Spinal cord (tissue), 10 donors: ENCODE results near the gene RRP36. TPM values are rescaled to one million over a fixed set of nuclear protein-coding genes. Genes with fewer than 3 reads are reported as not detected.

Source experiments
- DNase-seq, 6 donors: peaks; one replicate each; pipeline versions ENCODE4 v3.0.0 to v3.0.0-alpha.2; 2013 to 2015; ENCODE audit warnings: low spot score in 6 of 6, low read depth in 4 of 6
- H3K27ac ChIP-seq: one replicate; pipeline ENCODE4 v1.5.1; 2013; ENCODE audit warnings: low read depth, low read length, control low read depth
- H3K27me3 ChIP-seq: one replicate; pipeline ENCODE4 v1.6.1; 2013; ENCODE audit warnings: low read length; ENCODE audit not compliant: control insufficient read depth, insufficient read depth
- H3K36me3 ChIP-seq: one replicate; pipeline ENCODE4 v1.6.1; 2013; ENCODE audit warnings: low read length; ENCODE audit not compliant: control insufficient read depth, insufficient read depth
- H3K4me1 ChIP-seq: one replicate; pipeline ENCODE4 v1.6.1; 2013; ENCODE audit warnings: low read length; ENCODE audit not compliant: control insufficient read depth, insufficient read depth
- H3K4me3 ChIP-seq: one replicate; pipeline ENCODE4 v1.5.1; 2013; ENCODE audit warnings: low read depth, low read length, control low read depth
- H3K9me3 ChIP-seq: one replicate; pipeline ENCODE4 v1.6.1; 2013; ENCODE audit warnings: low read length; ENCODE audit not compliant: control insufficient read depth, insufficient read depth
- WGBS: methylation state at CpG from one replicate; pipeline ENCODE4 v1.1.5; 2013; ENCODE audit warnings: missing lambda C conversion rate; ENCODE audit not compliant: insufficient coverage; 5-methylcytosine and 5-hydroxymethylcytosine counted together
- polyA plus RNA-seq, 2 donors: library from polyadenylated mRNA; unstranded; fragments of 120-200 nt; gene quantifications; one replicate each; pipeline ENCODE4 v1.2.1, GENCODE V29; 2013; ENCODE audit not compliant: insufficient read length in 2 of 2
- total RNA-seq, 2 donors: library from RNA; depleted of rRNA in 1 of 2; stranded (reverse); fragments of 120-200 nt in 1 of 2; fragments of >200 nt in 1 of 2; gene quantifications; one replicate each; pipeline versions ENCODE4 v1.2.3 to v1.2.4, GENCODE V29; 2013 to 2014
- donor health status: healthy.

Gene RRP36
- total and polyA plus RNA-seq, 4 donors, result 51.8 to 74.4 (median 71.5) TPM

GRCh38 chr6:43059168-43060033 lies 38.0 kb downstream of the RRP36 start, which contains the start of the genes KLC4 and MRPL2:
TSS of gene KLC4 (plus strand) at chr6:43059631. CDS start at chr6:43061336, 1,705 bp downstream.
TSS of gene MRPL2 (minus strand) at chr6:43059434. CDS start at chr6:43059381, 53 bp downstream.
- peaks cover 57% of the 10 kb centered on the region for H3K36me3 ChIP-seq

GRCh38 chr6:43060034-43060754 lies 38.8 kb downstream of the RRP36 start:
- Histone ChIP-seq H3K36me3 (peaks cover 61% of the 10 kb centered on the region), H3K27me3 (no peaks in the 10 kb centered on the region), H3K4me1 (peaks cover 12% of the 10 kb centered on the region), H3K9me3 (no peaks in the 10 kb centered on the region), H3K27ac (peak overlapping the region; percentile 89), H3K4me3 (peak overlapping the region; percentile 99)
- 10% methylated on average over 12 of the region's 15 CpGs for WGBS
- DNase-seq, result no peak

More at GRCh38 chr6:43059168-43060033, 38.0 kb downstream of the RRP36 start, which contains the start of the genes KLC4 and MRPL2:
- H3K4me3 ChIP-seq, result peak within 1 kb of the TSS; percentile 99
- H3K27ac ChIP-seq, result peak within 1 kb of the TSS; percentile 89
- 0% methylated on average over 64 of the region's 64 CpGs for WGBS
- peak; percentile 96 to 100 (median 98) for DNase-seq
- H3K4me1 ChIP-seq, result peaks cover 18% of the 10 kb centered on the region
- no peaks in the 10 kb centered on the region for H3K27me3 ChIP-seq
- H3K9me3 ChIP-seq, result no peaks in the 10 kb centered on the region

GRCh38 chr6:43060755-43061633 lies 39.6 kb downstream of the RRP36 start:
- H3K27ac ChIP-seq, result no peak overlapping the region

GRCh38 chr6:43061861-43062260 lies 40.4 kb downstream of the RRP36 start:
- 92% methylated on average over 2 of the region's 2 CpGs for WGBS
- Histone ChIP-seq H3K27me3 (no peaks in the 10 kb centered on the region), H3K9me3 (no peaks in the 10 kb centered on the region), H3K4me3 (no peak overlapping the region), H3K36me3 (peaks cover 64% of the 10 kb centered on the region), H3K4me1 (peaks cover 12% of the 10 kb centered on the region), H3K27ac (no peak overlapping the region)
- no peak for DNase-seq

More at GRCh38 chr6:43060755-43061633, 39.6 kb downstream of the RRP36 start:
- Histone ChIP-seq H3K9me3 (no peaks in the 10 kb centered on the region), H3K27me3 (no peaks in the 10 kb centered on the region), H3K4me1 (peaks cover 12% of the 10 kb centered on the region), H3K4me3 (no peak overlapping the region), H3K36me3 (peaks cover 61% of the 10 kb centered on the region)
- WGBS, result 92% methylated on average over 12 of the region's 12 CpGs
- no peak for DNase-seq

GRCh38 chr6:43062818-43063217 lies 41.4 kb downstream of the RRP36 start:
- Histone ChIP-seq H3K9me3 (no peaks in the 10 kb centered on the region), H3K27ac (no peak overlapping the region), H3K36me3 (peaks cover 57% of the 10 kb centered on the region), H3K27me3 (no peaks in the 10 kb centered on the region), H3K4me1 (peaks cover 12% of the 10 kb centered on the region), H3K4me3 (no peak overlapping the region)
- WGBS, result 96% methylated on average over 8 of the region's 12 CpGs
- DNase-seq, result no peak

GRCh38 chr6:43070028-43070632 lies 48.7 kb downstream of the RRP36 start:
- Histone ChIP-seq H3K27me3 (no peaks in the 10 kb centered on the region), H3K27ac (peak overlapping the region; percentile 11), H3K4me3 (no peak overlapping the region), H3K4me1 (peaks cover 4% of the 10 kb centered on the region), H3K9me3 (no peaks in the 10 kb centered on the region), H3K36me3 (peaks cover 78% of the 10 kb centered on the region)
- DNase-seq, result peak in 2 of 6 donors; percentile 68 to 76
- 65% methylated on average over 5 of the region's 6 CpGs for WGBS

- peak in 1 of 6 donors; percentile 79 for DNase-seq
Observed at GRCh38 chr6:43074847-43075669, 53.6 kb downstream of the RRP36 start.

GRCh38 chr6:43075670-43076463 lies 54.4 kb downstream of the RRP36 start, which contains the start of gene PTK7:
TSS of gene PTK7 (plus strand) at chr6:43076314. CDS start at chr6:43076489, 175 bp downstream.
- WGBS, result 3% methylated on average over 45 of the region's 60 CpGs
- peak; percentile 59 to 96 (median 80) for DNase-seq
- H3K4me3 ChIP-seq, result peak within 1 kb of the TSS; percentile 91
- peaks cover 40% of the 10 kb centered on the region for H3K36me3 ChIP-seq
- peaks cover 32% of the 10 kb centered on the region for H3K4me1 ChIP-seq
- H3K27me3 ChIP-seq, result no peaks in the 10 kb centered on the region
- no peaks in the 10 kb centered on the region for H3K9me3 ChIP-seq
- peak within 1 kb of the TSS; percentile 83 for H3K27ac ChIP-seq

More at GRCh38 chr6:43074847-43075669, 53.6 kb downstream of the RRP36 start:
- Histone ChIP-seq H3K36me3 (peaks cover 48% of the 10 kb centered on the region), H3K4me3 (no peak overlapping the region), H3K4me1 (peaks cover 32% of the 10 kb centered on the region), H3K9me3 (no peaks in the 10 kb centered on the region), H3K27ac (peak overlapping the region; percentile 76), H3K27me3 (no peaks in the 10 kb centered on the region)
- no CpG with 5 or more reads among the region's 6 CpGs for WGBS
